Activated naive CD4-positive, alpha-beta T cell (primary cell): Measurements from ENCODE around the gene FUT1.
"Not testable (repeated sequence)": the region's sequence is repeated elsewhere in the genome, so short reads cannot be mapped to it uniquely, and the experiment has no call there.

Experiments
- DNase-seq, 4 experiments: peaks; one replicate each; lab custom pipeline; 2025; lab: John Stamatoyannopoulos, UW

The FUT1 gene

GRCh38 chr19:48752496-48753365 is at the start of gene FUT1:
TSS of gene FUT1 (minus strand) at chr19:48752641. CDS start at chr19:48751281, 1,360 bp downstream.
- peak in 1 of 4 experiments; percentile 24 for DNase-seq

- no peak for DNase-seq
Observed at GRCh38 chr19:48799358-48800300, 47.2 kb upstream of the FUT1 start.

GRCh38 chr19:48798937-48799336 is 46.5 kb upstream of the FUT1 start:
- no peak for DNase-seq

GRCh38 chr19:48797103-48797502 is 44.7 kb upstream of the FUT1 start:
- no peak for DNase-seq

- no peak for DNase-seq
Observed at GRCh38 chr19:48796298-48797083, 44.0 kb upstream of the FUT1 start.

- DNase-seq = no peak
Observed at GRCh38 chr19:48795685-48796070, 43.2 kb upstream of the FUT1 start.

DNA sequence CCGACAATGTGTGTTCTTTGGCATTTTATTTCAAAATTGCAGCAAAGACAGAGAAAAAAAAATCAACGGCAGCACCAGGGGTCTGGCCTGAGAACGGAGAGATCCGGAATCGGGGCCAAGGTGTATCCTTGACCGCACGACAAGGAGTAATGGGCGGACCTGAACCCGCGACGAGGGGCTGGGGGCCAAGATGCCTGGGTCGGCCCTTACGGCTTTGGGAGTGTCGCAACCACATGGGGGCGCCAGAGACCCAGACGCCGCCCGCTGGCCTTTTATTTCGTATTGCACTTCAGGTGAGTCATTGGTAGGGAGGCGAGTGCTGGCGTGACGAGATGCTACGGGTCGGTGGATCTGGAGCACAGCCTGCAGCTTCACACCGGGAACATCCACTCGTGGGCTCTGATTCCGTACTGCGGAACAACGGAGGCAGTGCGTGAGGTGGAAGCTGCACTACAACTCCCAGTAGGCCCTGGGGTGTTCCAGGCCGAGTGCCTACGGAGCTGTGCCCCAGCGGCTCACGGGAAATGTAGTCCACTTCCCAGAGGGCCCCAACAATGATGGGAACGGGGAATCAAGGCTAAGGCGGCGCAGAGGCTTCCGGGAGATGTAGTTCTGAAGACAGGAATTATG is 42.7 kb upstream of the FUT1 start:
- DNase-seq = peak; percentile 69 to 80 (median 70)

DNA sequence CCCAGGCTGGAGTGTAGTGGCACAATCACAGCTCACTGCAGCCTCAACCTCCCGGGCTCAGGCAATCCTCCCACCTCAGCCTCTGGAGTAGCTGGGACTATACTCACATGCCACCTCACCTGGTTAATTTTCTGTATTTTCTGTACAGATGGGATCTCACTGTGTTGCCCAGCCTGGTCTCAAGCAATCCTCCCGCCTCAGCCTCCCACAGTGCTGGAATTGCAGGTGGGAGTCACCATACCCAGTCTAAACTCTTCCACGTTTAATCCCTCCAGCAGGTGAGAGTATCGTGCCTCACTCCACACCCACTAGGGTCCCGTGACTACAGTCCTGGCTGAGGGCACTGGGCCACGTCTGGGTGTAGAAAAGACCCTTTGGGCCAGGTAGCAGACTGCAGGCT is 41.9 kb upstream of the FUT1 start:
- no peak for DNase-seq

- no peak for DNase-seq
Observed at GRCh38 chr19:48793271-48793670, 40.8 kb upstream of the FUT1 start.

GRCh38 chr19:48787331-48787730 is 34.9 kb upstream of the FUT1 start:
- not testable (repeated sequence) for DNase-seq

- DNase-seq = not testable (repeated sequence)
Observed at GRCh38 chr19:48786422-48786821, 34.0 kb upstream of the FUT1 start.

GRCh38 chr19:48784527-48784926 is 32.1 kb upstream of the FUT1 start:
- no peak for DNase-seq

DNA sequence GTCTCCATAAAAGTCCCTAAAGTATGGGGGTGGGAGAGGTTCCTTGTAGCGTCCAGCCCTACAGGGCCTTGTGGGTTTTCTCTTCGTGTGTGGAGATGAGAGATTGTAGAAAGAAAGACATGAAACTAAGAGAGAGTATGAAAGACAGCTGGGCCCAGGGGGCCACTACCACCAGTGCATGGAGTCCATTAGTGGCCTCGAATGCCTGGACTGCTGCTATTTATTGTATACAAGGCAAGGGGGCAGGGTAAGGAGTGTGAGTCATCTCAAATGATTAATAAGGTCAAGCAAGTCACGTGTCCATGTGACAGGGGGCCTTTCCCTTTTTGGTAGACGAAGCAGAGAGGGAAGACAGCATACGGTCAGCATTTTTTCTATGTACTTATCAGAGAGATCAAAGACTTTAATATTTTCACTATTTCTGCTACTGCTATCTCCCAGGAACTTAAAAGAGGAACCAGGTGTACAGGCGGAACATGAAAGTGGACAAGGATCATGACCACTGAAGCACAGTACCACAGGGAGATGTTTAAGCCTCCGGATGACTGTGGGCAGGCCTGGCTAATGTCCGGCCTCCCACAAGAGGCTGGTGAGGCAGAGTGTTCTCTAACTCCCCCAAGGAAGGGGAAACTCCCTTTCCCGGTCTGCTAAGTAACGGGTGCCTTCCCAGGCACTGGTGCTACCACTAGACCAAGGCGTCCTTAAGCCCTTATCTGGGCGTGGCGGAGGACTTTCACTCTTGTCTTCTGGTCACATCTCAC is 28.4 kb upstream of the FUT1 start:
- DNase-seq = no peak

GRCh38 chr19:48779636-48780035 is 27.2 kb upstream of the FUT1 start:
- no peak for DNase-seq

DNA sequence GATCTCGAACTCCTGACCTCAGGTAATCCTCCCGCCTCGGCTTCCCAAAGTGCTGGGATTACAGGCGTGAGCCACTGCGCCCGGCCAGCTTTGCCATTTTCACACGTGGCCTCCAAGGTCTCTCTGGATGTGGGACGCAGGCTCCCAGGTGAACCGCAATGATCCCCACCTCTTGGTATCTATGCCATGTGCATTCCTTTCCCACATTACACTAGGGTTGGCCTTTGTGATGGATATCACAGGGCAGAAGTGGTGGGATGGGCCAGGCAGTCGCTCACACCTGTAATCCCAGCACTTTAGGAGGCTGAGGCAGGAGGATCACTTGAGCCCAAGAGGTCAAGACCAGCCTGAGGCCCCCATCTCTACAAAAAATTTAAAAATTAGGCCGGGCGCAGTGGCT is 25.3 kb upstream of the FUT1 start:
- no peak for DNase-seq

DNA sequence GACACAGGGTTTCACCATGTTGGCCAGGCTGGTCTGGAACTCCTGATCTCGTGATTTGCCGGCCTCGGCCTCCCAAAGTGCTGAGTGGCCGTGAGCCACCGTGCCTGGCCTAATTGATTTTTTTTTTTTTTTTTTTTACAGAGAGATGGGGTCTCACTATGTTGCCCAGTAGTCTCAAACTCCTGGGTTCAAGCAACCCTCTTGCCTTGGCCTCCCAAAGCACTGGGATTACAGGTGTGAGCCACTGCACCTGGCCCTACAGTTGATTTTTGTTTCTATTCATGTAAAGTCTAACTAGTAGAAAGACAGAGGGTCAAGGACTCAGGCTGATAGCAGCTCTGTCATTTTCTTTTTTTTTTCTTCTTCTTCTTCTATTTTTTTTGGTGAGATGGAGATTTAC is 24.7 kb upstream of the FUT1 start:
- DNase-seq = no peak

- DNase-seq = no peak
Observed at GRCh38 chr19:48772503-48772953, 20.1 kb upstream of the FUT1 start.

DNA sequence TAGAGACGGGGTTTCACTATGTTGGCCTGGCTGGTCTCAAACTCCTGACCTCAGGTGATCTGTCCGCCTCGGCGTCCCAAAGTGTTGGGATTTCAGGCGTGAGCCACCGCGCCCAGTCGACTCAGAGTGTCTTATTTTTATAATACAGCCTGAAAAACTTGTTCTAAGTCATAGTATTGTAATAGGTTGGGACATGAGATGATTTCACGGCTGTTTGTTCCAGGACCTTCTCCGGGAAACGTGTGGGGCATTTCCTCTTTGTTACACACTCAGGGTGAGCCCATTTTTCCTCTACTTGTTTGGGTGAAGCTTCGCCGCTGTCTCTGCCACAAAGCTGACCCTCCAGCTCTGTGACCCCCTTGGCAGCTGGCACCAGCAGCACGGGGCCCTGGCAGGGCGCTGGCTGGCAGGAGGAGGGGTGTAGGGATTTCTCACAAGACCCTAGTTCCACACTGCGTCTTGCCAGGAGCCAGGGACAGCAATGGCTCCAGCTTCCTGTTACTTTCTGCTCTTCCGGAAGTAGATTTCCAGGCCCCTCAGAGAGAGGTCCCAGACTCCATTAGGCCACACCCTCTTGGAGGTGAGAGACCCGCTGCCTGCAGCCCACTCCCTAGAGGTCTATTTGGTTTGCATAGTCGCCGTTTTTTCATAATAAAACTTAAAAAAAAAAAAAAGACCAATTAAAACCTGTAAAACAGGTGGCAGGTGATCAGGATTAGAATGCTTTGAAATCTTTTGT is 18.5 kb upstream of the FUT1 start:
- no peak for DNase-seq

GRCh38 chr19:48770266-48770665 is 17.8 kb upstream of the FUT1 start:
- DNase-seq = no peak
